Gastrocnemius medialis (tissue), 4 donors: Measurements from ENCODE around the gene SEMA6D. TPM values are rescaled to one million over a fixed set of nuclear protein-coding genes. Genes with fewer than 3 reads are reported as not detected.

Experiments
- ATAC-seq, 2 donors: fragments of 150-250 bp; one replicate each; pipeline ENCODE4 v1.9.1; 2016
- DNase-seq, 2 donors: peaks; one replicate each; pipeline ENCODE4 v3.0.0-alpha.2; 2019
- H3K27ac ChIP-seq, 4 donors: fragments of 200-600 bp; sonication (generic); 1 replicate in 1 of 4; 2 replicates in 3 of 4; pipeline ENCODE4 v1.5.1; 2016 to 2018; ENCODE audit warnings: mild to moderate bottlenecking in 2 of 4, moderate library complexity in 1 of 4
- H3K27me3 ChIP-seq, 3 donors: fragments of 200-600 bp; sonication (generic) in 2 of 3; 1 replicate in 1 of 3; 2 replicates in 2 of 3; pipeline versions ENCODE4 v1.5.1 to v1.6.0; 2016 to 2019; ENCODE audit warnings: mild to moderate bottlenecking in 1 of 3, moderate library complexity in 1 of 3
- H3K36me3 ChIP-seq, 2 donors: fragments of 200-600 bp; sonication (generic) in 1 of 2; one replicate each; pipeline ENCODE4 v1.5.1; 2017 to 2018
- H3K4me1 ChIP-seq, 2 donors: fragments of 200-600 bp; sonication (generic) in 1 of 2; one replicate each; pipeline ENCODE4 v1.5.1; 2016 to 2017; ENCODE audit warnings: mild to moderate bottlenecking in 2 of 2
- H3K4me3 ChIP-seq, 4 donors: fragments of 200-600 bp; sonication (generic) in 3 of 4; 1 replicate in 1 of 4; 2 replicates in 3 of 4; pipeline ENCODE4 v1.5.1; 2016 to 2019; ENCODE audit warnings: mild to moderate bottlenecking in 2 of 4
- H3K9me3 ChIP-seq, 3 donors: fragments of 200-600 bp; sonication (generic) in 2 of 3; 1 replicate in 1 of 3; 2 replicates in 2 of 3; pipeline ENCODE4 v1.5.1; 2016 to 2019
- CTCF ChIP-seq, 5 experiments: fragments of 450-650 bp in 3 of 5; fragments of 200-600 bp in 2 of 5; sonication (generic) in 2 of 5; IDR thresholded peaks in 4 of 5; conservative IDR thresholded peaks in 1 of 5; 1 replicate in 4 of 5; 2 replicates in 1 of 5; pipeline ENCODE4 v1.5.1; 2016 to 2019; ENCODE audit warnings: antibody characterized with exemption in 5 of 5, mild to moderate bottlenecking in 3 of 5, moderate library complexity in 3 of 5
- POLR2A ChIP-seq, 2 donors: fragments of 450-650 bp; IDR thresholded peaks; one replicate each; pipeline ENCODE4 v1.6.1; 2017; ENCODE audit warnings: antibody characterized with exemption in 2 of 2, mild to moderate bottlenecking in 2 of 2, moderate library complexity in 2 of 2
- in situ Hi-C, 4 donors: fragments of 200-750 bp; cut with MboI; loops; one replicate each; pipeline versions ENCODE4 v1.15.0 to v1.8.0; 2017; ENCODE audit warnings: low sequenced_read_pairs in 4 of 4
- intact Hi-C: fragments of 100-400 bp; cut with DNase I; formaldehyde crosslinking; loops from one replicate; pipeline ENCODE4 v1.15.1; 2023; ENCODE audit warnings: low total_unique reads
- total RNA-seq, 4 donors: library from RNA; depleted of rRNA; stranded (reverse); fragments of >200 nt; gene quantifications; one replicate each; pipeline versions ENCODE4 v1.1.0 to v1.2.3, GENCODE V29; 2016

Gene SEMA6D
- total RNA-seq, 4 donors from 2014 or later: 0.97 to 5.9 (median 2.7) TPM

- TF ChIP-seq CTCF (IDR thresholded peaks at IDR 0.05 in 4 of 5, conservative IDR thresholded peaks at IDR 0.05 in 1 of 5) (no peak), POLR2A (IDR thresholded peaks at IDR 0.05) (no peak)
- Histone ChIP-seq H3K27me3 (no peaks in the 10 kb centered on the region), H3K36me3 (no peaks in the 10 kb centered on the region), H3K9me3 (no peaks in the 10 kb centered on the region), H3K4me3 (no peak overlapping the region), H3K27ac (no peak overlapping the region), H3K4me1 (peaks cover 0 to 22% of the 10 kb centered on the region in 2 donors)
- DNase-seq (no peak), ATAC-seq (no peak)
- in situ Hi-C loops (no loop called here), intact Hi-C loops (no loop called here)
These were observed 96.6 kb downstream of the SEMA6D start for GRCh38 chr15:47813748-47814384.

- intact Hi-C loops: no loop called here
- no peak for ATAC-seq
These were observed 97.3 kb downstream of the SEMA6D start for GRCh38 chr15:47814620-47815019.

GRCh38 chr15:47817969-47818548, 100.8 kb downstream of the SEMA6D start:
- no peak for TF ChIP-seq POLR2A (IDR thresholded peaks at IDR 0.05)
- Histone ChIP-seq H3K27me3 (no peaks in the 10 kb centered on the region), H3K9me3 (no peaks in the 10 kb centered on the region), H3K36me3 (no peaks in the 10 kb centered on the region), H3K27ac (no peak overlapping the region), H3K4me1 (peaks cover 0 to 15% of the 10 kb centered on the region in 2 donors), H3K4me3 (no peak overlapping the region)
- intact Hi-C loops: no loop called here
- no peak for ATAC-seq
- in situ Hi-C loops: no loop called here
- no peak for DNase-seq

More at GRCh38 chr15:47814620-47815019, 97.3 kb downstream of the SEMA6D start:
- Histone ChIP-seq H3K36me3 (no peaks in the 10 kb centered on the region), H3K4me3 (no peak overlapping the region), H3K9me3 (no peaks in the 10 kb centered on the region), H3K27ac (no peak overlapping the region), H3K4me1 (peaks cover 0 to 22% of the 10 kb centered on the region in 2 donors), H3K27me3 (no peaks in the 10 kb centered on the region)
- TF ChIP-seq CTCF (IDR thresholded peaks at IDR 0.05 in 4 of 5, conservative IDR thresholded peaks at IDR 0.05 in 1 of 5): no peak
- no peak for TF ChIP-seq POLR2A (IDR thresholded peaks at IDR 0.05)
- no peak for DNase-seq
- in situ Hi-C loops: no loop called here

GRCh38 chr15:47819158-47819557, 101.9 kb downstream of the SEMA6D start:
- ATAC-seq: no peak

More at GRCh38 chr15:47819158-47819557, 101.9 kb downstream of the SEMA6D start:
- H3K4me1 ChIP-seq: peaks cover 0 to 6% of the 10 kb centered on the region in 2 donors
- no peaks in the 10 kb centered on the region for H3K36me3 ChIP-seq
- intact Hi-C loops: no loop called here
- TF ChIP-seq POLR2A (IDR thresholded peaks at IDR 0.05) (no peak), CTCF (IDR thresholded peaks at IDR 0.05 in 4 of 5, conservative IDR thresholded peaks at IDR 0.05 in 1 of 5) (no peak)
- no peak overlapping the region for H3K4me3 ChIP-seq
- DNase-seq: no peak
- H3K27ac ChIP-seq: no peak overlapping the region
- H3K27me3 ChIP-seq: no peaks in the 10 kb centered on the region
- in situ Hi-C loops: no loop called here
- no peaks in the 10 kb centered on the region for H3K9me3 ChIP-seq
